22Rv1 (cell line): ENCODE measurements around the gene ANKRD65.
"Not testable (repeated sequence)": the region's sequence is repeated elsewhere in the genome, so short reads cannot be mapped to it uniquely, and the experiment has no call there.

Source experiments
- CTCF ChIP-seq: fragments of 450-650 bp; IDR thresholded peaks from 2 replicates; pipeline ENCODE4 v1.5.1; 2017; ENCODE audit warnings: mild to moderate bottlenecking
- ZFX ChIP-seq: fragments of 450-650 bp; IDR thresholded peaks from 2 replicates; pipeline ENCODE4 v1.6.1; 2017; ENCODE audit warnings: antibody characterized with exemption, borderline replicate concordance

- TF ChIP-seq CTCF, ZFX: not testable (repeated sequence)
Measured at GRCh38 chr1:1454286-1455056, 33.4 kb upstream of the ANKRD65 start.
